CD4-positive, alpha-beta T cell treated with Interleukin-17A for 1 hour (primary cell): ENCODE data around the gene ZNF138.
"Not testable (repeated sequence)": the region's sequence is repeated elsewhere in the genome, so short reads cannot be mapped to it uniquely, and the experiment has no call there.

ENCODE experiments used
- DNase-seq: peaks from one replicate; pipeline ENCODE4 v3.0.0-alpha.2; 2020

ZNF138 gene

GRCh38 chr7:64839910-64840309, 45.7 kb downstream of the ZNF138 start:
- DNase-seq: no peak

GRCh38 chr7:64849250-64849923, 55.2 kb downstream of the ZNF138 start:
- no peak for DNase-seq

GRCh38 chr7:64849924-64850499, 55.8 kb downstream of the ZNF138 start:
- DNase-seq: no peak

GRCh38 chr7:64853679-64854078, 59.5 kb downstream of the ZNF138 start:
- DNase-seq: no peak

GRCh38 chr7:64854969-64855368, 60.7 kb downstream of the ZNF138 start:
- no peak for DNase-seq

- no peak for DNase-seq
These were observed 68.8 kb downstream of the ZNF138 start for GRCh38 chr7:64863021-64863420.

GRCh38 chr7:64863530-64863929, 69.3 kb downstream of the ZNF138 start:
- DNase-seq: not testable (repeated sequence)

GRCh38 chr7:64863969-64864368, 69.7 kb downstream of the ZNF138 start:
- DNase-seq: no peak

- no peak for DNase-seq
These were observed 73.7 kb downstream of the ZNF138 start for GRCh38 chr7:64867863-64868440.

- no peak for DNase-seq
These were observed 74.3 kb downstream of the ZNF138 start for GRCh38 chr7:64868499-64868898.

- DNase-seq: no peak
These were observed 75.0 kb downstream of the ZNF138 start for GRCh38 chr7:64869121-64869725.

GRCh38 chr7:64869912-64870562, 75.8 kb downstream of the ZNF138 start:
- DNase-seq: no peak

GRCh38 chr7:64870656-64871055, 76.4 kb downstream of the ZNF138 start:
- no peak for DNase-seq

GRCh38 chr7:64871761-64872160, 77.5 kb downstream of the ZNF138 start:
- DNase-seq: no peak

- no peak for DNase-seq
These were observed 78.3 kb downstream of the ZNF138 start for GRCh38 chr7:64872351-64873154.

GRCh38 chr7:64873155-64873500, 78.9 kb downstream of the ZNF138 start:
- DNase-seq: no peak

- DNase-seq: no peak
These were observed 79.3 kb downstream of the ZNF138 start for GRCh38 chr7:64873517-64873916.

GRCh38 chr7:64874114-64874513, 79.9 kb downstream of the ZNF138 start:
- no peak for DNase-seq

GRCh38 chr7:64874562-64875250, 80.5 kb downstream of the ZNF138 start:
- DNase-seq: no peak

GRCh38 chr7:64875258-64875657, 81.0 kb downstream of the ZNF138 start:
- DNase-seq: no peak

- no peak for DNase-seq
These were observed 81.6 kb downstream of the ZNF138 start for GRCh38 chr7:64875658-64876406.
